Measurements from ENCODE around the gene IPPK. TPM values are rescaled to one million over a fixed set of nuclear protein-coding genes. Genes with fewer than 3 reads are reported as not detected.

The IPPK gene
- total RNA-seq, 4 donors from 2014 or later: 8.0 to 18.8 (median 11.0) TPM

- TF ChIP-seq POLR2A (IDR thresholded peaks at IDR 0.05) (no peak), CTCF (IDR thresholded peaks at IDR 0.05) (no peak), EP300 (IDR thresholded peaks at IDR 0.05) (no peak)
- H3K9me3 ChIP-seq: no peaks in the 10 kb centered on the region
- H3K4me3 ChIP-seq: no peak overlapping the region
- peak overlapping the region in 1 of 4 donors; percentile 86 for H3K27ac ChIP-seq
- no peak for DNase-seq (ENCODE audit: low spot score in 2 of 2)
- H3K4me1 ChIP-seq: peaks cover 0 to 49% (median 23%) of the 10 kb centered on the region in 4 donors
- H3K36me3 ChIP-seq: peaks cover 0 to 85% (median 6%) of the 10 kb centered on the region in 3 donors
- 87 to 95% methylated on average over 9 of the region's 9 CpGs for WGBS, 2 donors
- no peaks in the 10 kb centered on the region for H3K27me3 ChIP-seq
Measured at GRCh38 chr9:92614123-92614510, 55.8 kb downstream of the IPPK start.

GRCh38 chr9:92613268-92614122 is 56.4 kb downstream of the IPPK start:
- no peaks in the 10 kb centered on the region for H3K9me3 ChIP-seq
- DNase-seq (ENCODE audit: low spot score in 2 of 2): no peak

GRCh38 chr9:92612816-92613215 is 57.1 kb downstream of the IPPK start:
- Histone ChIP-seq H3K4me3 (no peak overlapping the region), H3K9me3 (no peaks in the 10 kb centered on the region), H3K27ac (no peak overlapping the region), H3K36me3 (peaks cover 0 to 75% (median 6%) of the 10 kb centered on the region in 3 donors), H3K27me3 (no peaks in the 10 kb centered on the region), H3K4me1 (peaks cover 0 to 49% (median 23%) of the 10 kb centered on the region in 4 donors)
- DNase-seq (ENCODE audit: low spot score in 2 of 2): no peak
- no peak for TF ChIP-seq EP300 (IDR thresholded peaks at IDR 0.05)
- no peak for TF ChIP-seq POLR2A (IDR thresholded peaks at IDR 0.05)
- TF ChIP-seq CTCF (IDR thresholded peaks at IDR 0.05): no peak
- 89% methylated on average over 11 of the region's 11 CpGs for WGBS, 2 donors

More at GRCh38 chr9:92613268-92614122, 56.4 kb downstream of the IPPK start:
- 86 to 89% methylated on average over 22 to 23 of the region's 23 CpGs for whole genome bisulfite sequencing, 2 donors
- no peak for TF ChIP-seq POLR2A (IDR thresholded peaks at IDR 0.05)
- no peak for TF ChIP-seq CTCF (IDR thresholded peaks at IDR 0.05)
- no peak for TF ChIP-seq EP300 (IDR thresholded peaks at IDR 0.05)
- Histone ChIP-seq H3K27me3 (no peaks in the 10 kb centered on the region), H3K4me1 (peaks cover 0 to 49% (median 25%) of the 10 kb centered on the region in 4 donors), H3K36me3 (peaks cover 0 to 81% (median 6%) of the 10 kb centered on the region in 3 donors), H3K27ac (peak overlapping the region in 1 of 4 donors; percentile 86), H3K4me3 (no peak overlapping the region)

- peaks cover 0 to 49% (median 19%) of the 10 kb centered on the region in 4 donors for H3K4me1 ChIP-seq
- no peak overlapping the region for H3K27ac ChIP-seq
- no peak for DNase-seq (ENCODE audit: low spot score in 2 of 2)
- H3K9me3 ChIP-seq: no peaks in the 10 kb centered on the region
- peaks cover 0 to 69% (median 6%) of the 10 kb centered on the region in 3 donors for H3K36me3 ChIP-seq
- no peaks in the 10 kb centered on the region for H3K27me3 ChIP-seq
- WGBS, 2 donors: 94 to 96% methylated on average over 5 of the region's 5 CpGs
- TF ChIP-seq EP300 (IDR thresholded peaks at IDR 0.05): no peak
- TF ChIP-seq CTCF (IDR thresholded peaks at IDR 0.05): no peak
- TF ChIP-seq POLR2A (IDR thresholded peaks at IDR 0.05): no peak
- H3K4me3 ChIP-seq: no peak overlapping the region
Measured at GRCh38 chr9:92612292-92612691, 57.6 kb downstream of the IPPK start.

GRCh38 chr9:92611621-92612285 is 58.2 kb downstream of the IPPK start:
- 80 to 85% methylated on average over 10 of the region's 10 CpGs for WGBS, 2 donors
- no peak for TF ChIP-seq POLR2A (IDR thresholded peaks at IDR 0.05)
- TF ChIP-seq CTCF (IDR thresholded peaks at IDR 0.05): no peak
- TF ChIP-seq EP300 (IDR thresholded peaks at IDR 0.05): peak in 1 of 2 donors; percentile 10
- Histone ChIP-seq H3K4me1 (peaks cover 0 to 50% (median 15%) of the 10 kb centered on the region in 4 donors), H3K9me3 (no peaks in the 10 kb centered on the region), H3K36me3 (peaks cover 0 to 64% (median 6%) of the 10 kb centered on the region in 3 donors), H3K4me3 (no peak overlapping the region), H3K27ac (no peak overlapping the region), H3K27me3 (no peaks in the 10 kb centered on the region)
- no peak for DNase-seq (ENCODE audit: low spot score in 2 of 2)

Measured in tibial nerve (tissue), 4 donors.